Activated T-helper 2 cell treated with anti-CD3 and anti-CD28 coated beads, Interferon-gamma antibody, Interleukin-2, Interleukin-4, amounts not matched to agents 10 μg/mL and 5 μg/mL and 100 μg/mL, durations not matched to agents 14 hours and 24 hours and 36 hours (primary cell): ENCODE data around the gene C4orf50. TPM values are rescaled to one million over a fixed set of nuclear protein-coding genes. Genes with fewer than 3 reads are reported as not detected.

Experiments used
- DNase-seq: peaks from one replicate; pipeline ENCODE4 v3.0.0; 2021; ENCODE audit warnings: low spot score
- H3K27ac Mint-ChIP-seq: one replicate; pipeline ENCODE4 v1.8.0; 2021; ENCODE audit warnings: mixed read lengths
- H3K27me3 Mint-ChIP-seq: one replicate; pipeline ENCODE4 v1.8.0; 2021; ENCODE audit warnings: low read depth, mixed read lengths
- H3K36me3 Mint-ChIP-seq: one replicate; pipeline ENCODE4 v1.8.0; 2021; ENCODE audit warnings: low read depth, mixed read lengths
- H3K4me1 Mint-ChIP-seq: one replicate; pipeline ENCODE4 v1.8.0; 2021; ENCODE audit warnings: low read depth, mixed read lengths
- H3K4me3 Mint-ChIP-seq: one replicate; pipeline ENCODE4 v1.8.0; 2021; ENCODE audit warnings: low read depth, mild to moderate bottlenecking, moderate library complexity, mixed read lengths
- H3K9me3 Mint-ChIP-seq: one replicate; pipeline ENCODE4 v1.8.0; 2021; ENCODE audit warnings: mixed read lengths
- intact Hi-C: fragments of 100-400 bp; cut with micrococcal nuclease; formaldehyde crosslinking; loops from one replicate; pipeline ENCODE4 v1.15.1; 2023
- total RNA-seq: library from RNA; stranded (reverse); gene quantifications from 2 replicates; pipeline ENCODE4 v1.2.3, GENCODE V29; 2022

The C4orf50 gene
- total RNA-seq, 1 donor from 2014 or later: 0.18 TPM

DNA sequence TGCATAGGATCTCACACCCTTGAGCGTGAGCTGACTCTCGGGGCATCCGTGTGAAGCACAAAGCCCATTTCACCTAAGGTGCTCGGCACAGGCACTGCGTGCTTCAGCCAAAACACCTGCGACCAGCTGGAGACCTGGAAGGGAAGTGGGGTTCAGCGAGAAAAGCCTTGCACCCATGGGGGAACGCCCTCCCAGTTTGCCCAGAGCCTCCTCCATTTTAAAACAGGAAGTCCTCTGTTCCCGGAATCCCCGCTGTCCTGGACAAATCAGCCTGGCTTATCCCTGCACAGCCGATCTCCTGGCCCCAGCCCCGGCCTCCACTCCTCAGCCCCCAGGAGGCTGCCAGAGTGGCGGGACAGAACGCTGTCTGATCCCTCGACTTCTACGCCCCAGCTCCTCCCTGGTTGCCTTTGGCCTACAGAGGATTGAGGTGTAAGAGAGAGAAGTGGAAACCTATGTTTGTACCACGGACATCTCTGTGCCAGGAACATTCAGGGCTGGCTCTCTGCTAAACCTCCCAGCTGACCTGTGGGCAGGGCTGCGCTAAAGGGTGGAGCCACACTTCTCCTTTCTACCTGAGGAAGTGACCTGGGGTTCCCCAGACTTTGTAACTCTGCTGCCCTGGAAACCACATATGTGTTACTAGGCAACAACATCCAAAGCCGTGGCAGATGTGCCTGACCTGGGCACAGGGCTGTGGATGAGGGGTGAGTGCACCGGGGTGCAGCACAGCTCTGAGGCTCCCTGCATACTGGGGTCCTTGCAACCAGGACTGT, 3.8 kb upstream of the C4orf50 start:
- intact Hi-C loops: no loop called here
- no peak for DNase-seq
- Mint-ChIP-seq H3K4me1 (no peaks in the 10 kb centered on the region), H3K36me3 (no peaks in the 10 kb centered on the region), H3K27ac (no peak overlapping the region), H3K9me3 (no peaks in the 10 kb centered on the region), H3K4me3 (no peak overlapping the region), H3K27me3 (no peaks in the 10 kb centered on the region)

GRCh38 chr4:6020613-6021012, 2.4 kb upstream of the C4orf50 start:
- H3K36me3 Mint-ChIP-seq: no peaks in the 10 kb centered on the region
- H3K4me3 Mint-ChIP-seq: no peak overlapping the region
- H3K27ac Mint-ChIP-seq: no peak overlapping the region
- no peak for DNase-seq
- H3K9me3 Mint-ChIP-seq: no peaks in the 10 kb centered on the region
- no peaks in the 10 kb centered on the region for H3K4me1 Mint-ChIP-seq
- intact Hi-C loops: no loop called here
- no peaks in the 10 kb centered on the region for H3K27me3 Mint-ChIP-seq

GRCh38 chr4:6019316-6020263, 1.4 kb upstream of the C4orf50 start:
- no peak overlapping the region for H3K27ac Mint-ChIP-seq
- no peaks in the 10 kb centered on the region for H3K27me3 Mint-ChIP-seq
- H3K36me3 Mint-ChIP-seq: no peaks in the 10 kb centered on the region
- intact Hi-C loops: no loop called here
- no peaks in the 10 kb centered on the region for H3K9me3 Mint-ChIP-seq
- H3K4me1 Mint-ChIP-seq: no peaks in the 10 kb centered on the region
- H3K4me3 Mint-ChIP-seq: no peak overlapping the region
- no peak for DNase-seq

GRCh38 chr4:6017800-6018199, 431 bp downstream of the C4orf50 start:
- no peaks in the 10 kb centered on the region for H3K4me1 Mint-ChIP-seq
- no peaks in the 10 kb centered on the region for H3K27me3 Mint-ChIP-seq

GRCh38 chr4:6017030-6017429, 1.2 kb downstream of the C4orf50 start:
- Mint-ChIP-seq H3K27me3 (no peaks in the 10 kb centered on the region), H3K4me3 (no peak overlapping the region), H3K9me3 (no peaks in the 10 kb centered on the region), H3K27ac (no peak overlapping the region), H3K4me1 (no peaks in the 10 kb centered on the region), H3K36me3 (no peaks in the 10 kb centered on the region)
- intact Hi-C loops: no loop called here
- DNase-seq: no peak

More at GRCh38 chr4:6017800-6018199, 431 bp downstream of the C4orf50 start:
- Mint-ChIP-seq H3K4me3 (no peak overlapping the region), H3K27ac (no peak overlapping the region), H3K9me3 (no peaks in the 10 kb centered on the region), H3K36me3 (no peaks in the 10 kb centered on the region)
- no peak for DNase-seq
- intact Hi-C loops: no loop called here

DNA sequence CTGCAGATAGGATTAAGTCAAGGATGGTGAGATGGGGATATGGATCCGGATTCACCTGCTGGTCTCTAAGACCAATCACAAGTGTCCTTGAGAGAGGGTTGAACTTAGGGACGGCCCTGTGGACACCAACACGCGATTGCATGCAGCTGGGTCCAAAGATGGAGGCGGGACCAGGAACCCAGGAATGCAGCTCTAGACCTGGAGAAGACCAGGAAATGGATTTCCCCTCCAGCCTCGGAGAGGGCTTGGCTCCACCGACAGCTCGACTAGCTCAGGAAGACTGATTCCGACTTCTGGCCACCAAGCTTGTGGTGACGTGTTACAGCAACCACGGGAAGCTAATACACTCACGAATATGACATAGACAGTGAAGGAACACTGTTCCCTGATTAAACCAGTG, 4.7 kb downstream of the C4orf50 start:
- Mint-ChIP-seq H3K36me3 (no peaks in the 10 kb centered on the region), H3K27me3 (peaks cover 3% of the 10 kb centered on the region), H3K9me3 (no peaks in the 10 kb centered on the region), H3K27ac (no peak overlapping the region), H3K4me1 (peaks cover 2% of the 10 kb centered on the region), H3K4me3 (no peak overlapping the region)
- intact Hi-C loops: no loop called here
- DNase-seq: no peak

DNA sequence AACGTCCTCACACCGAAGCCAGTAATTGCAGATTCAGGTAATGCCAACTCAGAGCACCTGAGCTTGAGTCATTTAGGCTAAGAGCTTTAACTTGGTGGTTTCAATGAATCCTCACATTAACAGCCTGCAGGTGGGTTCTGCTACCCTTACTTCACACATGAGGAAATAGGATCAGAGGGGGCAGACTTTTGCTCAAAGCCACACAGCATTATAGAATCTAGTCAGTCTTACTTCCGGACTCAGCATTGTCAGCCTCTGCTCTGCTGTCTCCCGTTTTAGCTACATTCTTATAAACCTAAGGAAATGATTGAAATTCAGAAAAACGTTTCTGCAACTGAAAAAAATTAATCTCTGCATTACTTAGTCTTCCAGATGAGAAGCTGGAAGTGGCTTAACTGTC, 6.0 kb downstream of the C4orf50 start:
- Mint-ChIP-seq H3K4me1 (peaks cover 2% of the 10 kb centered on the region), H3K27ac (no peak overlapping the region), H3K4me3 (no peak overlapping the region), H3K36me3 (no peaks in the 10 kb centered on the region), H3K9me3 (no peaks in the 10 kb centered on the region), H3K27me3 (peaks cover 9% of the 10 kb centered on the region)
- DNase-seq: no peak
- intact Hi-C loops: no loop called here

- H3K4me3 Mint-ChIP-seq: no peak overlapping the region
- peaks cover 2% of the 10 kb centered on the region for H3K4me1 Mint-ChIP-seq
- no peaks in the 10 kb centered on the region for H3K9me3 Mint-ChIP-seq
- no peaks in the 10 kb centered on the region for H3K36me3 Mint-ChIP-seq
- H3K27me3 Mint-ChIP-seq: peaks cover 12% of the 10 kb centered on the region
- intact Hi-C loops: no loop called here
- no peak for DNase-seq
- no peak overlapping the region for H3K27ac Mint-ChIP-seq
These were observed 6.5 kb downstream of the C4orf50 start for GRCh38 chr4:6011686-6012085.

GRCh38 chr4:6011271-6011671, 7.0 kb downstream of the C4orf50 start:
- no peaks in the 10 kb centered on the region for H3K9me3 Mint-ChIP-seq
- no peak overlapping the region for H3K4me3 Mint-ChIP-seq
- H3K27ac Mint-ChIP-seq: no peak overlapping the region
- H3K4me1 Mint-ChIP-seq: peaks cover 2% of the 10 kb centered on the region
- intact Hi-C loops: no loop called here
- H3K27me3 Mint-ChIP-seq: peaks cover 12% of the 10 kb centered on the region
- no peaks in the 10 kb centered on the region for H3K36me3 Mint-ChIP-seq
- no peak for DNase-seq

DNA sequence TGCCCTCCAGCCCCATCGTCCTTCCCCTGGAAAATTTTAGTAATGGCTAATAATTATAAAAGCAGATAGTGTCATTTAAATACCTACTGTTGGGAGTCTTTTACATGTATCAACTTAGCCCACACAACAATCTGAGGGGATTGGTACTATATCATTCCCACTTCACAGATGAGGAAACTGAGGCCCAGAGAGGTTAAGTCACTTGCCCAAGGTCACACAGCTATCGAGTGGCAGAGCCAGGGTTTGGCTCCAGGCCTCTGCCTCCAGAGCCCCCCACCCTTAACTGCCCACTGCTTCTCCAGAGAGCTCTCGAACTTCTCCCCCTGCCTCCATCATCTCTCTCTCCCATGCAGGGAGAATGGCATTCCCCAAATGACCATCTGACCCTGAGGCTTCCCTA, 7.4 kb downstream of the C4orf50 start:
- Mint-ChIP-seq H3K36me3 (no peaks in the 10 kb centered on the region), H3K9me3 (no peaks in the 10 kb centered on the region), H3K4me1 (peaks cover 2% of the 10 kb centered on the region), H3K27ac (no peak overlapping the region), H3K27me3 (peaks cover 12% of the 10 kb centered on the region), H3K4me3 (no peak overlapping the region)
- no peak for DNase-seq
- intact Hi-C loops: no loop called here

GRCh38 chr4:6009452-6009851, 8.8 kb downstream of the C4orf50 start:
- no peaks in the 10 kb centered on the region for H3K9me3 Mint-ChIP-seq
- no peak overlapping the region for H3K4me3 Mint-ChIP-seq
- peaks cover 2% of the 10 kb centered on the region for H3K4me1 Mint-ChIP-seq
- DNase-seq: no peak
- intact Hi-C loops: no loop called here
- no peak overlapping the region for H3K27ac Mint-ChIP-seq
- no peaks in the 10 kb centered on the region for H3K36me3 Mint-ChIP-seq
- peaks cover 12% of the 10 kb centered on the region for H3K27me3 Mint-ChIP-seq

GRCh38 chr4:6008766-6009385, 9.4 kb downstream of the C4orf50 start:
- Mint-ChIP-seq H3K27ac (no peak overlapping the region), H3K4me3 (no peak overlapping the region), H3K27me3 (peaks cover 12% of the 10 kb centered on the region), H3K9me3 (no peaks in the 10 kb centered on the region), H3K4me1 (peaks cover 2% of the 10 kb centered on the region), H3K36me3 (no peaks in the 10 kb centered on the region)
- DNase-seq: no peak
- intact Hi-C loops: no loop called here
